ENCODE data around the gene JSRP1.
A peak's percentile ranks its signal among the peaks of the same experiment; 100 is the strongest.

JSRP1 gene

DNA sequence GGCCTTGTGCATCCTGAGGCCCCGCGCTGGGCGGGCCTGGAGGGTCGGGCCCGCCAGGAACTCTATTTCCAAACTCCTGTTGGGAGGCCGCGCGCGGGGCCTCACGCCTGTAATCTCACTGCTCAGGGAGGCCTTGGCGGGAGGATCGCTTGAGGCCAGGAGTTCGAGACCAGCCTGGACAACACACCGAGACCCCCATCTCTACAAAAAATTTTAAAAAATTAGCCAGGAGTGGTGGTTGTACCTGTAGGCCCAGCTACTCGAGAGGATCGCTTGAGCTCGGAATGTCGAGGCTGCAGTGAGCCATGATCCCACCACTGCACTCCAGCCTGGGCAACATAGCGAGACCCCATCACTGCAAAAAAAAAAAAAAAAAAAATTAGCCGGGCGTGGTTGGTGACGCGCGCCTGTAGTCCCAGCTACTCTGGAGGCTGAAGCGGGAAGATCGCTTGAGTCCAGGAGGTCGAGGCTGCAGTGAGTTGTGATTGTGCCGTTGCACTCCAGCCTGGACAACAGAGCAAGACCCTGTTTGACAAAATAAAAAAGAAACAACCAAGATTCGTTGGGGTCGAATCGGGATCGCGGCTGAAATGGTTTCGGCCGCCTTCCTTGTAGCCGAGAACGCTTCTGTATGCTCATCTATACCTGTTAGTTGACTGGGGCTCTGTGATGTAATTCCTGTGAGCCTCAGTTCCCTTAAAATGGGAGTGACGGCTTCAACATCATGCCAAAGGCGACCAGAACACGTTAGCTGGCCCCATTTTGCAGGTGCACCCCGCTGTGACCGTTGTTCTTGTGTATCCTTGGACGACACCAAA is 19.0 kb downstream of the JSRP1 start (continued):
- TF ChIP-seq, protein P1, sequence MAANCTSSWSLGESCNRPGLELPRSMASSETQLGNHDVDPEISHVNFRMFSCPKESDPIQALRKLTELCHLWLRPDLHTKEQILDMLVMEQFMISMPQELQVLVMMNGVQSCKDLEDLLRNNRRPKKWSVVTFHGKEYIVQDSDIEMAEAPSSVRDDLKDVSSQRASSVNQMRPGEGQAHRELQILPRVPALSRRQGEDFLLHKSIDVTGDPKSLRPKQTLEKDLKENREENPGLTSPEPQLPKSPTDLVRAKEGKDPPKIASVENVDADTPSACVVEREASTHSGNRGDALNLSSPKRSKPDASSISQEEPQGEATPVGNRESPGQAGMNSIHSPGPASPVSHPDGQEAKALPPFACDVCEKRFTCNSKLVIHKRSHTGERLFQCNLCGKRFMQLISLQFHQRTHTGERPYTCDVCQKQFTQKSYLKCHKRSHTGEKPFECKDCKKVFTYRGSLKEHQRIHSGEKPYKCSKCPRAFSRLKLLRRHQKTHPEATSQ (tag by site-specific recombination; IDR thresholded peaks at IDR 0.05) = no peak
- TF ChIP-seq, protein P2, sequence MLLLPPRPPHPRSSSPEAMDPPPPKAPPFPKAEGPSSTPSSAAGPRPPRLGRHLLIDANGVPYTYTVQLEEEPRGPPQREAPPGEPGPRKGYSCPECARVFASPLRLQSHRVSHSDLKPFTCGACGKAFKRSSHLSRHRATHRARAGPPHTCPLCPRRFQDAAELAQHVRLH (tag by site-specific recombination; IDR thresholded peaks at IDR 0.05) = peak; percentile 8; the same call in 1 of the 2 replicates
- TF ChIP-seq, protein P3, sequence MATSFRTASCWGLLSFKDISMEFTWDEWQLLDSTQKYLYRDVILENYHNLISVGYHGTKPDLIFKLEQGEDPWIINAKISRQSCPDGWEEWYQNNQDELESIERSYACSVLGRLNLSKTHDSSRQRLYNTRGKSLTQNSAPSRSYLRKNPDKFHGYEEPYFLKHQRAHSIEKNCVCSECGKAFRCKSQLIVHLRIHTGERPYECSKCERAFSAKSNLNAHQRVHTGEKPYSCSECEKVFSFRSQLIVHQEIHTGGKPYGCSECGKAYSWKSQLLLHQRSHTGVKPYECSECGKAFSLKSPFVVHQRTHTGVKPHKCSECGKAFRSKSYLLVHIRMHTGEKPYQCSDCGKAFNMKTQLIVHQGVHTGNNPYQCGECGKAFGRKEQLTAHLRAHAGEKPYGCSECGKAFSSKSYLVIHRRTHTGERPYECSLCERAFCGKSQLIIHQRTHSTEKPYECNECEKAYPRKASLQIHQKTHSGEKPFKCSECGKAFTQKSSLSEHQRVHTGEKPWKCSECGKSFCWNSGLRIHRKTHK (tag by site-specific recombination; IDR thresholded peaks at IDR 0.05) = no peak
- TF ChIP-seq SCRT1 (tag by site-specific recombination; IDR thresholded peaks at IDR 0.05; ENCODE audit: borderline replicate concordance) (no peak), ZNF707 (tag by site-specific recombination; IDR thresholded peaks at IDR 0.05) (0 out of 2 replicates have a peak, but pooled peaks have one; percentile 48), ZNF843 (tag by site-specific recombination; IDR thresholded peaks at IDR 0.05) (0 out of 2 replicates have a peak, but pooled peaks have one; percentile 2), SP2 (tag by site-specific recombination; IDR thresholded peaks at IDR 0.05) (no peak; the same call in 1 of the 2 replicates), ZNF510 (tag by site-specific recombination; IDR thresholded peaks at IDR 0.05; ENCODE audit: insufficient replicate concordance) (no peak), KLF8 (tag by site-specific recombination; IDR thresholded peaks at IDR 0.05) (0 out of 2 replicates have a peak, but pooled peaks have one; percentile 7), ZNF311 (tag by site-specific recombination; IDR thresholded peaks at IDR 0.05; ENCODE audit: borderline replicate concordance) (no peak), ZFP37 (tag by site-specific recombination; IDR thresholded peaks at IDR 0.05) (no peak), ZNF324 (tag by site-specific recombination; IDR thresholded peaks at IDR 0.05) (0 out of 2 replicates have a peak, but pooled peaks have one; percentile 10), ZNF530 (tag by site-specific recombination; IDR thresholded peaks at IDR 0.05; ENCODE audit: low read depth) (no peak), ZNF155 (tag by site-specific recombination; IDR thresholded peaks at IDR 0.05) (no peak), ZNF610 (tag by site-specific recombination; IDR thresholded peaks at IDR 0.05; ENCODE audit: borderline replicate concordance) (no peak), GLIS2 (tag by site-specific recombination; IDR thresholded peaks at IDR 0.05) (0 out of 2 replicates have a peak, but pooled peaks have one; percentile 7), SETDB1 (IDR thresholded peaks at IDR 0.05; ENCODE audit: insufficient read length, low read length) (no peak), ZSCAN30 (tag by site-specific recombination; IDR thresholded peaks at IDR 0.05) (peak; percentile 1; the same call in 1 of the 2 replicates), ZNF791 (tag by site-specific recombination; IDR thresholded peaks at IDR 0.05) (no peak), ZNF140 (tag by site-specific recombination; IDR thresholded peaks at IDR 0.05) (0 out of 2 replicates have a peak, but pooled peaks have one; percentile 11)
- TF ChIP-seq, protein P4, sequence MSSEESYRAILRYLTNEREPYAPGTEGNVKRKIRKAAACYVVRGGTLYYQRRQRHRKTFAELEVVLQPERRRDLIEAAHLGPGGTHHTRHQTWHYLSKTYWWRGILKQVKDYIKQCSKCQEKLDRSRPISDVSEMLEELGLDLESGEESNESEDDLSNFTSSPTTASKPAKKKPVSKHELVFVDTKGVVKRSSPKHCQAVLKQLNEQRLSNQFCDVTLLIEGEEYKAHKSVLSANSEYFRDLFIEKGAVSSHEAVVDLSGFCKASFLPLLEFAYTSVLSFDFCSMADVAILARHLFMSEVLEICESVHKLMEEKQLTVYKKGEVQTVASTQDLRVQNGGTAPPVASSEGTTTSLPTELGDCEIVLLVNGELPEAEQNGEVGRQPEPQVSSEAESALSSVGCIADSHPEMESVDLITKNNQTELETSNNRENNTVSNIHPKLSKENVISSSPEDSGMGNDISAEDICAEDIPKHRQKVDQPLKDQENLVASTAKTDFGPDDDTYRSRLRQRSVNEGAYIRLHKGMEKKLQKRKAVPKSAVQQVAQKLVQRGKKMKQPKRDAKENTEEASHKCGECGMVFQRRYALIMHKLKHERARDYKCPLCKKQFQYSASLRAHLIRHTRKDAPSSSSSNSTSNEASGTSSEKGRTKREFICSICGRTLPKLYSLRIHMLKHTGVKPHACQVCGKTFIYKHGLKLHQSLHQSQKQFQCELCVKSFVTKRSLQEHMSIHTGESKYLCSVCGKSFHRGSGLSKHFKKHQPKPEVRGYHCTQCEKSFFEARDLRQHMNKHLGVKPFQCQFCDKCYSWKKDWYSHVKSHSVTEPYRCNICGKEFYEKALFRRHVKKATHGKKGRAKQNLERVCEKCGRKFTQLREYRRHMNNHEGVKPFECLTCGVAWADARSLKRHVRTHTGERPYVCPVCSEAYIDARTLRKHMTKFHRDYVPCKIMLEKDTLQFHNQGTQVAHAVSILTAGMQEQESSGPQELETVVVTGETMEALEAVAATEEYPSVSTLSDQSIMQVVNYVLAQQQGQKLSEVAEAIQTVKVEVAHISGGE (tag by site-specific recombination; conservative IDR thresholded peaks at IDR 0.05; ENCODE audit: low read depth) = peak; percentile 55
- TF ChIP-seq, protein P5, sequence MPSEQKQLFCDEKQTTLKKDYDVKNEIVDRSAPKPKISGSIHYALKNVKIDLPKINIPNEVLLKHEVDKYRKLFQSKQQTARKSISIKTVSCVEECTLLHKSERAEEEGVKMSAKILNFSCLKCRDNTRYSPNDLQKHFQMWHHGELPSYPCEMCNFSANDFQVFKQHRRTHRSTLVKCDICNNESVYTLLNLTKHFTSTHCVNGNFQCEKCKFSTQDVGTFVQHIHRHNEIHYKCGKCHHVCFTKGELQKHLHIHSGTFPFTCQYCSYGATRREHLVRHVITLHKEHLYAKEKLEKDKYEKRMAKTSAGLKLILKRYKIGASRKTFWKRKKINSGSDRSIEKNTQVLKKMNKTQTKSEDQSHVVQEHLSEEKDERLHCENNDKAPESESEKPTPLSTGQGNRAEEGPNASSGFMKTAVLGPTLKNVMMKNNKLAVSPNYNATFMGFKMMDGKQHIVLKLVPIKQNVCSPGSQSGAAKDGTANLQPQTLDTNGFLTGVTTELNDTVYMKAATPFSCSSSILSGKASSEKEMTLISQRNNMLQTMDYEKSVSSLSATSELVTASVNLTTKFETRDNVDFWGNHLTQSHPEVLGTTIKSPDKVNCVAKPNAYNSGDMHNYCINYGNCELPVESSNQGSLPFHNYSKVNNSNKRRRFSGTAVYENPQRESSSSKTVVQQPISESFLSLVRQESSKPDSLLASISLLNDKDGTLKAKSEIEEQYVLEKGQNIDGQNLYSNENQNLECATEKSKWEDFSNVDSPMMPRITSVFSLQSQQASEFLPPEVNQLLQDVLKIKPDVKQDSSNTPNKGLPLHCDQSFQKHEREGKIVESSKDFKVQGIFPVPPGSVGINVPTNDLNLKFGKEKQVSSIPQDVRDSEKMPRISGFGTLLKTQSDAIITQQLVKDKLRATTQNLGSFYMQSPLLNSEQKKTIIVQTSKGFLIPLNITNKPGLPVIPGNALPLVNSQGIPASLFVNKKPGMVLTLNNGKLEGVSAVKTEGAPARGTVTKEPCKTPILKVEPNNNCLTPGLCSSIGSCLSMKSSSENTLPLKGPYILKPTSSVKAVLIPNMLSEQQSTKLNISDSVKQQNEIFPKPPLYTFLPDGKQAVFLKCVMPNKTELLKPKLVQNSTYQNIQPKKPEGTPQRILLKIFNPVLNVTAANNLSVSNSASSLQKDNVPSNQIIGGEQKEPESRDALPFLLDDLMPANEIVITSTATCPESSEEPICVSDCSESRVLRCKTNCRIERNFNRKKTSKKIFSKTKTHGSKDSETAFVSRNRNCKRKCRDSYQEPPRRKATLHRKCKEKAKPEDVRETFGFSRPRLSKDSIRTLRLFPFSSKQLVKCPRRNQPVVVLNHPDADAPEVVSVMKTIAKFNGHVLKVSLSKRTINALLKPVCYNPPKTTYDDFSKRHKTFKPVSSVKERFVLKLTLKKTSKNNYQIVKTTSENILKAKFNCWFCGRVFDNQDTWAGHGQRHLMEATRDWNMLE (tag by site-specific recombination; conservative IDR thresholded peaks at IDR 0.05; ENCODE audit: low read depth) = peak; percentile 22; the same call in 1 of the 2 replicates
- TF ChIP-seq, protein P6, sequence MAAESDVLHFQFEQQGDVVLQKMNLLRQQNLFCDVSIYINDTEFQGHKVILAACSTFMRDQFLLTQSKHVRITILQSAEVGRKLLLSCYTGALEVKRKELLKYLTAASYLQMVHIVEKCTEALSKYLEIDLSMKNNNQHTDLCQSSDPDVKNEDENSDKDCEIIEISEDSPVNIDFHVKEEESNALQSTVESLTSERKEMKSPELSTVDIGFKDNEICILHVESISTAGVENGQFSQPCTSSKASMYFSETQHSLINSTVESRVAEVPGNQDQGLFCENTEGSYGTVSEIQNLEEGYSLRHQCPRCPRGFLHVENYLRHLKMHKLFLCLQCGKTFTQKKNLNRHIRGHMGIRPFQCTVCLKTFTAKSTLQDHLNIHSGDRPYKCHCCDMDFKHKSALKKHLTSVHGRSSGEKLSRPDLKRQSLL (tag by site-specific recombination; IDR thresholded peaks at IDR 0.05) = 0 out of 2 replicates have a peak, but pooled peaks have one; percentile 7

Data from HEK293 (cell line).